Uterus (tissue), 4 donors: ENCODE measurements around the gene HRC. TPM values are rescaled to one million over a fixed set of nuclear protein-coding genes. Genes with fewer than 3 reads are reported as not detected.

Experiments
- DNase-seq, 2 donors: peaks; one replicate each; pipeline ENCODE4 v3.0.0-alpha.2; 2019 to 2020
- H3K27ac ChIP-seq, 2 donors: fragments of 200-600 bp; sonication (generic); 1 replicate in 1 of 2; 2 replicates in 1 of 2; pipeline ENCODE4 v1.5.1; 2016 to 2018
- H3K27me3 ChIP-seq, 2 donors: fragments of 200-600 bp; sonication (generic); one replicate each; pipeline ENCODE4 v1.5.1; 2018 to 2019; ENCODE audit warnings: control low read depth in 1 of 2
- H3K36me3 ChIP-seq, 2 donors: fragments of 200-600 bp; sonication (generic); one replicate each; pipeline ENCODE4 v1.5.1; 2019; ENCODE audit warnings: control low read depth in 1 of 2
- H3K4me1 ChIP-seq, 2 donors: fragments of 200-600 bp; sonication (generic); one replicate each; pipeline ENCODE4 v1.5.1; 2018 to 2019; ENCODE audit warnings: control low read depth in 1 of 2
- H3K4me3 ChIP-seq, 2 donors: fragments of 200-600 bp; sonication (generic); 1 replicate in 1 of 2; 2 replicates in 1 of 2; pipeline ENCODE4 v1.5.1; 2018 to 2019; ENCODE audit warnings: mild to moderate bottlenecking in 1 of 2
- H3K9me3 ChIP-seq, 2 donors: fragments of 200-600 bp; sonication (generic); one replicate each; pipeline ENCODE4 v1.5.1; 2019; ENCODE audit warnings: control low read depth in 1 of 2
- POLR2A ChIP-seq, 2 donors: fragments of 450-650 bp; IDR thresholded peaks; one replicate each; pipeline ENCODE4 v1.6.1; 2016; ENCODE audit warnings: antibody characterized with exemption in 2 of 2, mild to moderate bottlenecking in 1 of 2, moderate library complexity in 1 of 2
- intact Hi-C: fragments of 100-400 bp; cut with DNase I; formaldehyde crosslinking; loops from one replicate; pipeline ENCODE4 v1.15.1; 2023; ENCODE audit warnings: low total_unique reads
- total RNA-seq, 4 donors: library from RNA; depleted of rRNA in 3 of 4; stranded (reverse); fragments of >200 nt in 3 of 4; gene quantifications; one replicate each; pipeline versions ENCODE4 v1.1.0 to v1.2.4, GENCODE V29; 2014 to 2023
- TF ChIP-seq, protein P1 (sequence below), 4 experiments: fragments of 200-600 bp in 2 of 4; fragments of 450-650 bp in 2 of 4; sonication (generic) in 2 of 4; IDR thresholded peaks; one replicate each; pipeline ENCODE4 v1.5.1; 2016 to 2019; ENCODE audit warnings: antibody characterized with exemption in 4 of 4, mild to moderate bottlenecking in 2 of 4, moderate library complexity in 1 of 4
- donor health status: DM: yes; HTN: yes; CAD: no.

Gene HRC, protein sequence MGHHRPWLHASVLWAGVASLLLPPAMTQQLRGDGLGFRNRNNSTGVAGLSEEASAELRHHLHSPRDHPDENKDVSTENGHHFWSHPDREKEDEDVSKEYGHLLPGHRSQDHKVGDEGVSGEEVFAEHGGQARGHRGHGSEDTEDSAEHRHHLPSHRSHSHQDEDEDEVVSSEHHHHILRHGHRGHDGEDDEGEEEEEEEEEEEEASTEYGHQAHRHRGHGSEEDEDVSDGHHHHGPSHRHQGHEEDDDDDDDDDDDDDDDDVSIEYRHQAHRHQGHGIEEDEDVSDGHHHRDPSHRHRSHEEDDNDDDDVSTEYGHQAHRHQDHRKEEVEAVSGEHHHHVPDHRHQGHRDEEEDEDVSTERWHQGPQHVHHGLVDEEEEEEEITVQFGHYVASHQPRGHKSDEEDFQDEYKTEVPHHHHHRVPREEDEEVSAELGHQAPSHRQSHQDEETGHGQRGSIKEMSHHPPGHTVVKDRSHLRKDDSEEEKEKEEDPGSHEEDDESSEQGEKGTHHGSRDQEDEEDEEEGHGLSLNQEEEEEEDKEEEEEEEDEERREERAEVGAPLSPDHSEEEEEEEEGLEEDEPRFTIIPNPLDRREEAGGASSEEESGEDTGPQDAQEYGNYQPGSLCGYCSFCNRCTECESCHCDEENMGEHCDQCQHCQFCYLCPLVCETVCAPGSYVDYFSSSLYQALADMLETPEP
- 10 to 100 TPM in 1 of 4 donors, 1 to 10 TPM in 2, under 1 TPM in 1; 0.51 to 13.5 (median 6.6) TPM for total RNA-seq

DNA sequence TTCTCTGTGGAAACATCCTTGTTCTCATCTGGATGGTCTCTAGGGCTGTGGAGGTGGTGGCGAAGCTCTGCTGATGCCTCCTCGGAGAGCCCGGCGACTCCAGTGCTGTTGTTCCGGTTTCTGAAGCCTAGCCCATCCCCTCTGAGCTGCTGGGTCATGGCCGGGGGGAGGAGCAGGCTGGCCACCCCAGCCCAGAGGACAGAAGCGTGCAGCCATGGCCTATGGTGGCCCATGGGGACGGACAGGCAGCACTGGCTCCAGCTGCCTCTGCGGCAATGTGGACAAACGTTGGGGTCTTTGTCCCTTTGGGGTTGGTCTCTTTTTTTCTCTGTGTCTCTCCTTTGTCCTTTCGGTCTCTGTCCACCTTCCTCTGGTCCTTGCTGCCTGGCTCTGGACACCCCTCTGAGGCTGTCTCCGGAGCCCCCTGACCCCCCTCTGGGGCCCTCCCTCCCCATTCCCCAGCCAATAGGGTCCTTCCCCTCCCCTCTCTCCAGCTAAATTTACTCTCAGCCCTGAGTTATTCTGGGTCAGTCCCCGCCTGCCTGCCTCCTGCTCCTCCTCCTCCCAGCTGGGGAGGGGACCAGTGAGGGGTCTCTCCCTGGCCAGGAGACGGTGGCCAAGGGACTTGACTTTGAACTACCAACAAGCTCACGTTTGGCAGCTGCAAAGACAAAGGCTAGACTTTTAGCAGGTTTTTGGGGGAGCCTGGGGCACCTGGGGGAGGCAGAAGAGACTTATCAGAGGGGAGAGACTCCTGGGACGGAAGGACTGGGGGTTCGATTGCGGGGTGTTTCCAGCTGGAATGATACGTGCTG, at the start of gene HRC:
Gene HRC, minus strand, starts transcription at position 392 of the 815 bp plus-strand sequence. Its CDS starts 159 bp downstream, at position 233.
- intact Hi-C loops, result no loop called here
- Histone ChIP-seq H3K4me1 (no peaks in the 10 kb centered on the region), H3K4me3 (no peak within 1 kb of the TSS), H3K27me3 (no peaks in the 10 kb centered on the region), H3K36me3 (no peaks in the 10 kb centered on the region), H3K27ac (peak within 1 kb of the TSS; percentile 57 to 59), H3K9me3 (no peaks in the 10 kb centered on the region)
- TF ChIP-seq, protein P1, sequence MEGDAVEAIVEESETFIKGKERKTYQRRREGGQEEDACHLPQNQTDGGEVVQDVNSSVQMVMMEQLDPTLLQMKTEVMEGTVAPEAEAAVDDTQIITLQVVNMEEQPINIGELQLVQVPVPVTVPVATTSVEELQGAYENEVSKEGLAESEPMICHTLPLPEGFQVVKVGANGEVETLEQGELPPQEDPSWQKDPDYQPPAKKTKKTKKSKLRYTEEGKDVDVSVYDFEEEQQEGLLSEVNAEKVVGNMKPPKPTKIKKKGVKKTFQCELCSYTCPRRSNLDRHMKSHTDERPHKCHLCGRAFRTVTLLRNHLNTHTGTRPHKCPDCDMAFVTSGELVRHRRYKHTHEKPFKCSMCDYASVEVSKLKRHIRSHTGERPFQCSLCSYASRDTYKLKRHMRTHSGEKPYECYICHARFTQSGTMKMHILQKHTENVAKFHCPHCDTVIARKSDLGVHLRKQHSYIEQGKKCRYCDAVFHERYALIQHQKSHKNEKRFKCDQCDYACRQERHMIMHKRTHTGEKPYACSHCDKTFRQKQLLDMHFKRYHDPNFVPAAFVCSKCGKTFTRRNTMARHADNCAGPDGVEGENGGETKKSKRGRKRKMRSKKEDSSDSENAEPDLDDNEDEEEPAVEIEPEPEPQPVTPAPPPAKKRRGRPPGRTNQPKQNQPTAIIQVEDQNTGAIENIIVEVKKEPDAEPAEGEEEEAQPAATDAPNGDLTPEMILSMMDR (IDR thresholded peaks at IDR 0.05), result no peak
- TF ChIP-seq POLR2A (IDR thresholded peaks at IDR 0.05), result peak in 1 of 2 donors; percentile 21
- DNase-seq, result no peak

DNA sequence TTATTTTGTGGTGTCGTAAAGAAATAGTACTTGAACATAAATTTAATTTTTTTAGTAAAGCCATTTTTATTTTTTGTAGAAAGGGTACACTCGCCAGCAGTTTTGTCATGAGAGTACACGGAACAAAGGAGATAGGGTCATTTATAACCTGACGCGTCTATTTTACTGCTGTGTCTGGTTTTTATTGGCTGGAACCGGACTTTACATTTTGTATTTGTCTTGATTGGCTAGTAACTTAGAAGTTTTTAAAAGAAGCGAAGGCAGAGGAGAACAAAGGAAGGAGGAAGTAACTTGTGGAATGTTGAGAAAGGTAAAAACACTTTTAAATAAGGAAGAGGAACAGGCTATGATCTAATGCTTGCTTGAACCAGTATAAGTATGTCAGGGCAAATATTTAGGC, 45.8 kb upstream of the HRC start:
- intact Hi-C loops, result no loop called here
- no peak overlapping the region for H3K27ac ChIP-seq
- no peaks in the 10 kb centered on the region for H3K9me3 ChIP-seq
- H3K4me1 ChIP-seq, result peaks cover 0 to 5% of the 10 kb centered on the region in 2 donors
- TF ChIP-seq, protein P1 (IDR thresholded peaks at IDR 0.05), result no peak
- no peak for TF ChIP-seq POLR2A (IDR thresholded peaks at IDR 0.05)
- no peak for DNase-seq
- H3K27me3 ChIP-seq, result no peaks in the 10 kb centered on the region
- H3K36me3 ChIP-seq, result no peaks in the 10 kb centered on the region
- no peak overlapping the region for H3K4me3 ChIP-seq

DNA sequence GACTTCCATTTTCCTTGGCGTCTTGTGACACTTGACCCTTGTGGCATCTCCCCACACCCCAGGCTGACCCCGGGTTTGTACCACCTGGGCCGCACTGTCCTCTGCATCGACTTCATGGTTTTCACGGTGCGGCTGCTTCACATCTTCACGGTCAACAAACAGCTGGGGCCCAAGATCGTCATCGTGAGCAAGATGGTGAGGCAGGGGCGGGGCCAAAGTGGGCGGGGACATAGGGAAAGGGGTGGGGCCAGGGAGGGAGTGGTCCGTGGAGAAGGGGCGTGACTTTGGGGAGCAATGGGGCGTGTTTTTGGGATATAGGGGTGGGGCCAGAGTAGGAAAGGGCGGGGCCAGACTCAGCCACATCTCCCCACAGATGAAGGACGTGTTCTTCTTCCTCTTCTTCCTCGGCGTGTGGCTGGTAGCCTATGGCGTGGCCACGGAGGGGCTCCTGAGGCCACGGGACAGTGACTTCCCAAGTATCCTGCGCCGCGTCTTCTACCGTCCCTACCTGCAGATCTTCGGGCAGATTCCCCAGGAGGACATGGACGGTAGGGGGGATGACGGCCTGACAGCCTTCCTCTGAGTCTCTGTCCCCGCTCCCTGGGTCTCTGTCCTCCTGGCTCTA, 45.2 kb upstream of the HRC start:
- DNase-seq, result no peak
- H3K9me3 ChIP-seq, result no peaks in the 10 kb centered on the region
- TF ChIP-seq, protein P1 (IDR thresholded peaks at IDR 0.05), result no peak
- no peak for TF ChIP-seq POLR2A (IDR thresholded peaks at IDR 0.05)
- peaks cover 0 to 5% of the 10 kb centered on the region in 2 donors for H3K4me1 ChIP-seq
- intact Hi-C loops, result no loop called here
- no peaks in the 10 kb centered on the region for H3K27me3 ChIP-seq
- H3K4me3 ChIP-seq, result no peak overlapping the region
- no peak overlapping the region for H3K27ac ChIP-seq
- H3K36me3 ChIP-seq, result no peaks in the 10 kb centered on the region

DNA sequence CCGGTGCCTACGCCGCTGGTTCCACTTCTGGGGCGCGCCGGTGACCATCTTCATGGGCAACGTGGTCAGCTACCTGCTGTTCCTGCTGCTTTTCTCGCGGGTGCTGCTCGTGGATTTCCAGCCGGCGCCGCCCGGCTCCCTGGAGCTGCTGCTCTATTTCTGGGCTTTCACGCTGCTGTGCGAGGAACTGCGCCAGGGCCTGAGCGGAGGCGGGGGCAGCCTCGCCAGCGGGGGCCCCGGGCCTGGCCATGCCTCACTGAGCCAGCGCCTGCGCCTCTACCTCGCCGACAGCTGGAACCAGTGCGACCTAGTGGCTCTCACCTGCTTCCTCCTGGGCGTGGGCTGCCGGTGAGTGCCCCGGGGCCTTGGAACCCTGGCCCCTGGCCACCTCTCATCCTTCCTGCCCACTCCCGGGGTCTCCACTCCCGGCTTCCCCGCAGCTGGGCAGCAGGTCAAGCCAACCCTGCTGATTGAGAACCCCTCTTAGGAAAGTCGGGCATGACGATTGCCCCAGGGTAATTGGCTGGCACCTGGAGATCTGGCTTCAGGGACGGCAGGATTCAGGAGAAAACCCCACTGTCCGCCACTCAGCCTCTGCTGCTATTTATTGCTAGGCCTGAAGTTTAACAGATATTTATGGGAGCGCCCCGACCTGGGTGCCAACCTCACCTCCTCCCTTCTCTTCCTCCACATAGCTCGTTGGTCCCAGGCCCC, 41.5 kb upstream of the HRC start:
- no peaks in the 10 kb centered on the region for H3K36me3 ChIP-seq
- no peaks in the 10 kb centered on the region for H3K27me3 ChIP-seq
- no peak for TF ChIP-seq POLR2A (IDR thresholded peaks at IDR 0.05)
- TF ChIP-seq, protein P1 (IDR thresholded peaks at IDR 0.05), result no peak
- peak in 1 of 2 donors; percentile 53 for DNase-seq
- H3K4me3 ChIP-seq, result no peak overlapping the region
- peaks cover 0 to 5% of the 10 kb centered on the region in 2 donors for H3K4me1 ChIP-seq
- intact Hi-C loops, result no loop called here
- H3K9me3 ChIP-seq, result no peaks in the 10 kb centered on the region
- H3K27ac ChIP-seq, result no peak overlapping the region
